Duodenal mucosa (tissue), 2 donors: ENCODE results near the gene FBXO31.

Experiments used
- H3K27ac ChIP-seq: one replicate; pipeline ENCODE4 v1.7.0; 2013; ENCODE audit warnings: low read depth, low read length
- H3K27me3 ChIP-seq, 2 donors: one replicate each; pipeline ENCODE4 v1.7.0; 2013; ENCODE audit warnings: low read length in 2 of 2, control low read depth in 1 of 2; ENCODE audit not compliant: insufficient read depth in 2 of 2, control insufficient read depth in 1 of 2
- H3K36me3 ChIP-seq, 2 donors: one replicate each; pipeline ENCODE4 v1.7.0; 2013; ENCODE audit warnings: low read length in 2 of 2, control low read depth in 1 of 2; ENCODE audit not compliant: insufficient read depth in 2 of 2, control insufficient read depth in 1 of 2
- H3K4me1 ChIP-seq, 2 donors: one replicate each; pipeline ENCODE4 v1.7.0; 2013; ENCODE audit warnings: low read length in 2 of 2, control low read depth in 1 of 2; ENCODE audit not compliant: insufficient read depth in 2 of 2, control insufficient read depth in 1 of 2
- H3K4me3 ChIP-seq, 2 donors: one replicate each; pipeline ENCODE4 v1.7.0; 2013; ENCODE audit warnings: low read length in 2 of 2, low read depth in 1 of 2
- H3K9ac ChIP-seq, 2 donors: one replicate each; pipeline ENCODE4 v1.7.0; 2013; ENCODE audit warnings: low read length in 2 of 2, low read depth in 1 of 2
- H3K9me3 ChIP-seq, 2 donors: one replicate each; pipeline ENCODE4 v1.7.0; 2013; ENCODE audit warnings: low read length in 2 of 2, control low read depth in 1 of 2; ENCODE audit not compliant: control insufficient read depth in 1 of 2

FBXO31 gene

DNA sequence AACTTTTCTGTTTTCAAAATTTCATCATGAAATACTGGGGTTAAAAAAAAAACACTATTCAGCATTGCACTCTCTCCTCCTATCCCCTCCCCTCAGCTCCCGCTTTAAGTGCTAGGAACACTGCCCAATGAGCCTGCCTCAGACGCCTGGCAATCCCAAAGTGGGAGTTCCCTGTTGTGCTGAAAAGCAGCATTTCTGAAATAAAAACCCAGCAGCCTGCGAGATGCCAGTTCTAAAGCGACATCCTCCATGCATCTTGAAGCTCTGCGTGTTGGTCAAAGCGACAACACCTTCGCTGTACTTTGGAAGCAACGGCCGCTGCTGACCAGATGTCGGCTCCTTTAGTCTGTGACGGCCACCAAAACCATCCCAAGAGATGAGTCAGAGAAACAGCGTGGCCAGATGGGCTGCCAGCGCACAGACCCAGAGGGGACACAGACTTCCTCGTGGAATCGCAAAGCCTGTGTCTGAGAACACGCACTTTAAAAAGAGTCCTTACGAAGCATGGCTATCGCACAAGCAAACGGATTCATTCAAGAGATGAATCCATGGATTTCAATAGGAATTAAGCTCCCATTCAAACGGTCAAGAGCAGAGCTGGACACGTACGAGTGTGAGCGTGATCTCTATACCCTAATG, 32.8 kb downstream of the FBXO31 start:
- no peak overlapping the region for H3K9ac ChIP-seq
- peaks cover 10 to 44% of the 10 kb centered on the region in 2 donors for H3K36me3 ChIP-seq

GRCh38 chr16:87350031-87350430, 33.5 kb downstream of the FBXO31 start:
- Histone ChIP-seq H3K9ac (no peak overlapping the region), H3K27ac (no peak overlapping the region), H3K4me3 (no peak overlapping the region), H3K4me1 (peaks cover 6 to 8% of the 10 kb centered on the region in 2 donors), H3K36me3 (peaks cover 10 to 44% of the 10 kb centered on the region in 2 donors), H3K9me3 (no peaks in the 10 kb centered on the region), H3K27me3 (no peaks in the 10 kb centered on the region)

More for the DNA sequence above, 32.8 kb downstream of the FBXO31 start:
- Histone ChIP-seq H3K27ac (no peak overlapping the region), H3K27me3 (no peaks in the 10 kb centered on the region), H3K4me3 (no peak overlapping the region), H3K9me3 (no peaks in the 10 kb centered on the region), H3K4me1 (peaks cover 2 to 6% of the 10 kb centered on the region in 2 donors)

DNA sequence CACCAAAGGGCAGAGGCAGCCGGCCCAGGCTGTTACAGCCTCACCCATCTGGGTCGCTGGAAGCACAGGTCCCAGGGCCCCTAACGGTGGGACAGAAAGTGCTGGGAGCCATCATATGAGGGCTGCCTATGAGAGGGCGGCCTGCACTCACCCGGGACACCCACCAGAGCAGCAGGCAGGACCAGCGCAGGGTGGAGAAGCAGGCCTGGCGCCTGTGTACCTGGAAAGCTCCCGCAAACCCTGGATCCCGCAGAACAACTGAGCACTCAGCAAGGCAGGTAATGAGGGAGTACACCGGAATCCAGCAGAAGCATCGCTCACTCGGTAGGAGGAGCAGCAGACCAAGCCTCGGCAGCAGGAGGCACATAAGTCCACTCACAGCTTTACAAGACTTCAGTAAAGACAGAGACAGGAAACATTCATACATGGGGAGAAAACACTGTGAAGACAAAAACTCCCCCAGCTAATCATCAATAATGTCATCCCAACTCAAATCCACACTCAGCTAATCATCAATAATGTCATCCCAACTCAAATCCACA, 34.9 kb downstream of the FBXO31 start:
- Histone ChIP-seq H3K9ac (no peak overlapping the region), H3K4me3 (no peak overlapping the region), H3K4me1 (peaks cover 6 to 8% of the 10 kb centered on the region in 2 donors), H3K9me3 (no peaks in the 10 kb centered on the region), H3K36me3 (peaks cover 10 to 44% of the 10 kb centered on the region in 2 donors), H3K27ac (no peak overlapping the region), H3K27me3 (no peaks in the 10 kb centered on the region)

DNA sequence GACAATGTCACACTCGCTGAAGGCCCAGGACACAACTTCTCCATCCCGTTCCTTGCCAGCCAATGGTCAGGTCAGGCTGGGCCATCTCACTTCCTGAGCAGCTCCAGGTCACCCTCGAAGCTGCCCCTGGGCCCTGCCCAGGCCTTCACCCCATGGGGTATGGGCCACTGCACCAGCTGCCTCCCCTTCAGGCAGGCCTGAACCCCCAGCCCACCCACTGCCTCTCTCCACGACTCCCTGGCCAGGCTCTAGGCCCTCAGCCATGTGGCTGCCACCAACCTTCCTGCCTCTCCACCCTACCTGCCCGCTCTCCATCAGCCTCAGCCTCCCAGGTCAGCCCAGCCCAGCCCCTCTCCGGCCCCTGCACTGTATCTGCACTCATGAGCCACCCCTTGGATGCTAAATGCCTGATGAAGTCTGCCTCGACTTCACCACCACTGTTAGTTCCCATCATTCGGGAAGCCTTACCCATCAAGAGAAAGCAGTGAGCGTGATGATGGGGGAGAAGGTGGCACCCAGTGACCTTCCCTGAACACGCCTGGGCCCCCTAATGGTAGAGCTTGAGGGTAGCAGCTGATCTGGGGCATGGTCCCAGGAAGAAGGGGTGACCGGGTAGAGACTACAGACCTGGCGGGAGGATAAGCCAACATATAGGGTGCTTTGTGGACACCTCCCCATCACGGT, 35.5 kb downstream of the FBXO31 start:
- Histone ChIP-seq H3K4me1 (peaks cover 6 to 8% of the 10 kb centered on the region in 2 donors), H3K27me3 (no peaks in the 10 kb centered on the region), H3K27ac (no peak overlapping the region), H3K4me3 (no peak overlapping the region), H3K36me3 (peaks cover 14 to 46% of the 10 kb centered on the region in 2 donors), H3K9me3 (no peaks in the 10 kb centered on the region), H3K9ac (no peak overlapping the region)

- Histone ChIP-seq H3K9me3 (no peaks in the 10 kb centered on the region), H3K36me3 (peaks cover 24 to 57% of the 10 kb centered on the region in 2 donors), H3K27ac (no peak overlapping the region), H3K4me1 (peaks cover 6 to 8% of the 10 kb centered on the region in 2 donors), H3K27me3 (no peaks in the 10 kb centered on the region), H3K9ac (no peak overlapping the region), H3K4me3 (no peak overlapping the region)
These were observed 37.0 kb downstream of the FBXO31 start for GRCh38 chr16:87346517-87347060.

DNA sequence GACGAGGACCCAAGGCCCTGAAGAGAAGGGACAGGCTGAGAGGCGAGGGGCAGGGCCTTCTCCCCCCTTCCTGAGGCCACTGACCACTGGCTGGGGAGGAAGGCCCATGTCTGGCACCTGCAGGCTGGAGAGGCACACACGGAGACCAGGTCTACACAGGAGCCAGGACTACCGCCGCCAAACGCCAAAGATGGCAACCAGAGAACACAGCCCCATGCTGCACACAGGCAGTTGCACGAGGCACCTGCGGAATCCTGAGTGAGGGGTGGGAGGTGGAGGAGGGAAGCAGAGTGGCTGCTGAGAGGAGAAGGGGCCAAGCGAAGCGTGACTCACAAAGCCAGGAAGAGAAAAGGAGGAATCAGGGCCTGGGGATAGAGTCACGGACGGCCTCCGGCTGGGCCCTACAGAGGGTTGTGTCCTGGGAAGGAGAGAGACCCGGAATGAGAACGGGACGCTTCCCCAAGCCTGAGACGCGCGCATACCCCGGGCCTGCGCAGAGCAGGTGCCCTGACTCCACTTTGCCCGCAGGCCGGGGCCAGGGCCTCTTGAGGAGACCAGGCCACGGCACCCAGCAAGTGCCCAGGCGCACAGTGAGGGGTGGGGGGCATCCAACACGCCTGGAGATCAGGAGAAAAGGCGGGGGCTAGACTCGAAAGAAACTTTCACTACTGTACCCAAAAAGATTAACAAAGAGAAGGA, 37.7 kb downstream of the FBXO31 start:
- Histone ChIP-seq H3K27me3 (no peaks in the 10 kb centered on the region), H3K36me3 (peaks cover 27 to 64% of the 10 kb centered on the region in 2 donors), H3K4me3 (no peak overlapping the region), H3K4me1 (peaks cover 6 to 8% of the 10 kb centered on the region in 2 donors), H3K27ac (no peak overlapping the region), H3K9ac (no peak overlapping the region), H3K9me3 (no peaks in the 10 kb centered on the region)

GRCh38 chr16:87344931-87345631, 38.5 kb downstream of the FBXO31 start:
- H3K4me1 ChIP-seq: peaks cover 0 to 8% of the 10 kb centered on the region in 2 donors
- H3K9me3 ChIP-seq: no peaks in the 10 kb centered on the region
- H3K4me3 ChIP-seq: no peak overlapping the region
- no peak overlapping the region for H3K27ac ChIP-seq
- H3K9ac ChIP-seq: no peak overlapping the region
- peaks cover 26 to 63% of the 10 kb centered on the region in 2 donors for H3K36me3 ChIP-seq
- no peaks in the 10 kb centered on the region for H3K27me3 ChIP-seq

- Histone ChIP-seq H3K4me1 (peaks cover 0 to 8% of the 10 kb centered on the region in 2 donors), H3K27me3 (no peaks in the 10 kb centered on the region), H3K27ac (no peak overlapping the region), H3K9ac (no peak overlapping the region), H3K36me3 (peaks cover 31 to 68% of the 10 kb centered on the region in 2 donors), H3K9me3 (no peaks in the 10 kb centered on the region), H3K4me3 (no peak overlapping the region)
These were observed 39.2 kb downstream of the FBXO31 start for GRCh38 chr16:87344165-87344930.

- Histone ChIP-seq H3K4me1 (peaks cover 0 to 8% of the 10 kb centered on the region in 2 donors), H3K36me3 (peaks cover 35 to 73% of the 10 kb centered on the region in 2 donors), H3K27me3 (no peaks in the 10 kb centered on the region), H3K4me3 (no peak overlapping the region), H3K27ac (no peak overlapping the region), H3K9me3 (no peaks in the 10 kb centered on the region), H3K9ac (no peak overlapping the region)
These were observed 39.9 kb downstream of the FBXO31 start for GRCh38 chr16:87343753-87344050.
